GM19468 (cell line): ENCODE results near the gene CLEC16A.

Experiments
- ATAC-seq: cut with Tn5 transposase; IDR thresholded peaks from one replicate; pipeline ENCODE4 v1.9.1; 2021; ENCODE audit warnings: mild to moderate bottlenecking, moderate library complexity, moderate number of reproducible peaks; ENCODE audit not compliant: unreplicated experiment; ENCODE audit errors: extremely low read depth

Gene CLEC16A

GRCh38 chr16:11072420-11073153 is 128.2 kb downstream of the CLEC16A start:
- no peak for ATAC-seq

- no peak for ATAC-seq
These were observed 129.1 kb downstream of the CLEC16A start for GRCh38 chr16:11073407-11073999.

GRCh38 chr16:11074131-11074530 is 129.8 kb downstream of the CLEC16A start:
- ATAC-seq: no peak

GRCh38 chr16:11075163-11075562 is 130.8 kb downstream of the CLEC16A start:
- no peak for ATAC-seq

- no peak for ATAC-seq
These were observed 132.1 kb downstream of the CLEC16A start for GRCh38 chr16:11076259-11077018.

GRCh38 chr16:11078812-11079459 is 134.6 kb downstream of the CLEC16A start:
- ATAC-seq: no peak

GRCh38 chr16:11079652-11080187 is 135.4 kb downstream of the CLEC16A start:
- no peak for ATAC-seq

GRCh38 chr16:11080327-11080967 is 136.1 kb downstream of the CLEC16A start:
- ATAC-seq: no peak

- no peak for ATAC-seq
These were observed 136.8 kb downstream of the CLEC16A start for GRCh38 chr16:11080999-11081630.

GRCh38 chr16:11082108-11082859 is 137.9 kb downstream of the CLEC16A start:
- no peak for ATAC-seq

- ATAC-seq: no peak
These were observed 138.6 kb downstream of the CLEC16A start for GRCh38 chr16:11082860-11083388.

GRCh38 chr16:11084484-11084875 is 140.1 kb downstream of the CLEC16A start:
- no peak for ATAC-seq

- no peak for ATAC-seq
These were observed 140.6 kb downstream of the CLEC16A start for GRCh38 chr16:11084876-11085485.

- no peak for ATAC-seq
These were observed 141.6 kb downstream of the CLEC16A start for GRCh38 chr16:11085916-11086315.

- ATAC-seq: no peak
These were observed 143.3 kb downstream of the CLEC16A start for GRCh38 chr16:11087691-11088073.

GRCh38 chr16:11088074-11088730 is 143.8 kb downstream of the CLEC16A start:
- no peak for ATAC-seq

GRCh38 chr16:11088831-11089230 is 144.5 kb downstream of the CLEC16A start:
- ATAC-seq: no peak
